Activated CD4-positive, alpha-beta memory T cell treated with anti-CD3 and anti-CD28 coated beads for 36 hours (primary cell): ENCODE measurements around the gene PCDHB9. TPM values are rescaled to one million over a fixed set of nuclear protein-coding genes. Genes with fewer than 3 reads are reported as not detected.
"Not testable (repeated sequence)": the region's sequence is repeated elsewhere in the genome, so short reads cannot be mapped to it uniquely, and the experiment has no call there.

ENCODE experiments used
- CTCF ChIA-PET: fragments of 350-600 bp; sonication (Branson Sonifier 250); formaldehyde crosslinking; loops from one replicate; lab custom pipeline; 2021; ENCODE audit warnings: antibody characterized with exemption, inconsistent platforms; lab: Charles Lee
- POLR2A ChIA-PET: fragments of 350-600 bp; sonication (Branson Sonifier 250); formaldehyde crosslinking; loops from one replicate; lab custom pipeline; 2021; ENCODE audit warnings: antibody characterized with exemption; lab: Charles Lee
- DNase-seq: peaks from one replicate; pipeline ENCODE4 v3.0.0-alpha.2; 2020
- H3K27ac Mint-ChIP-seq: one replicate; pipeline ENCODE4 v1.8.0; 2021; ENCODE audit warnings: mixed read lengths
- H3K27me3 Mint-ChIP-seq: one replicate; pipeline ENCODE4 v1.8.0; 2021; ENCODE audit warnings: mixed read lengths
- H3K36me3 Mint-ChIP-seq: one replicate; pipeline ENCODE4 v1.8.0; 2021; ENCODE audit warnings: mixed read lengths
- H3K4me1 Mint-ChIP-seq: one replicate; pipeline ENCODE4 v1.8.0; 2021; ENCODE audit warnings: low read depth, mixed read lengths
- H3K4me3 Mint-ChIP-seq: one replicate; pipeline ENCODE4 v1.8.0; 2021; ENCODE audit warnings: mild to moderate bottlenecking, mixed read lengths
- H3K9me3 Mint-ChIP-seq: one replicate; pipeline ENCODE4 v1.8.0; 2021; ENCODE audit warnings: mixed read lengths
- intact Hi-C: fragments of 100-400 bp; cut with micrococcal nuclease; formaldehyde crosslinking; loops from one replicate; pipeline ENCODE4 v1.15.1; 2023
- total RNA-seq, 2 experiments: library from RNA; stranded (reverse); gene quantifications; one replicate each; pipeline ENCODE4 v1.2.3, GENCODE V29; 2021

PCDHB9 gene
- total RNA-seq, 2 experiments from 2014 or later = not detected

DNA sequence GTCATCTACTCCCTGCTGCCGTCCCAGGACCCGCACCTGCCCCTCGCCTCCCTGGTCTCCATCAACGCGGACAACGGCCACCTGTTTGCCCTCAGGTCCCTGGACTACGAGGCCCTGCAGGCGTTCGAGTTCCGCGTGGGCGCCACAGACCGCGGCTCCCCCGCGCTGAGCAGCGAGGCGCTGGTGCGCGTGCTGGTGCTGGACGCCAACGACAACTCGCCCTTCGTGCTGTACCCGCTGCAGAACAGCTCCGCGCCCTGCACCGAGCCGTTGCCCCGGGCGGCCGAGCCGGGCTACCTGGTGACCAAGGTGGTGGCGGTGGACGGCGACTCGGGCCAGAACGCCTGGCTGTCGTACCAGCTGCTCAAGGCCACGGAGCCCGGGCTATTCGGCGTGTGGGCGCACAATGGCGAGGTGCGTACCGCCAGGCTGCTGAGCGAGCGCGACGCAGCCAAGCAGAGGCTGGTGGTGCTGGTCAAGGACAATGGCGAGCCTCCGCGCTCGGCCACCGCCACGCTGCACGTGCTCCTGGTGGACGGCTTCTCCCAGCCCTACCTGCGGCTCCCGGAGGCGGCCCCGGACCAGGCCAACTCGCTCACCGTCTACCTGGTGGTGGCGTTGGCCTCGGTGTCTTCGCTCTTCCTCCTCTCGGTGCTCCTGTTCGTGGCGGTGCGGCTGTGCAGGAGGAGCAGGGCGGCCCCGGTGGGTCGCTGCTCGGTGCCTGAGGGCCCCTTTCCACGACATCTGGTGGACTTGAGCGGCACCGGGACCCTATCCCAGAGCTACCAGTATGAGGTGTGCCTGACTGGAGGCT, 12.5 kb upstream of the PCDHB9 start:
- H3K4me1 Mint-ChIP-seq, intact Hi-C loops, POLR2A ChIA-PET, H3K4me3 Mint-ChIP-seq, H3K36me3 Mint-ChIP-seq, DNase-seq, H3K27ac Mint-ChIP-seq, CTCF ChIA-PET: not testable (repeated sequence)
- Mint-ChIP-seq H3K27me3 (peaks cover 14% of the 10 kb centered on the region), H3K9me3 (peaks cover 11% of the 10 kb centered on the region)

- Mint-ChIP-seq H3K27me3 (peaks cover 10% of the 10 kb centered on the region), H3K36me3 (peaks cover 1% of the 10 kb centered on the region), H3K4me1 (no peaks in the 10 kb centered on the region), H3K9me3 (peaks cover 13% of the 10 kb centered on the region), H3K4me3 (no peak overlapping the region), H3K27ac (no peak overlapping the region)
- no peak for DNase-seq
- ChIA-PET CTCF (no interaction called here), POLR2A (no interaction called here)
- intact Hi-C loops = no loop called here
These were observed 11.0 kb upstream of the PCDHB9 start for GRCh38 chr5:141175933-141176332.

- H3K4me3 Mint-ChIP-seq, H3K27ac Mint-ChIP-seq, POLR2A ChIA-PET, intact Hi-C loops, H3K36me3 Mint-ChIP-seq, H3K4me1 Mint-ChIP-seq, DNase-seq: not testable (repeated sequence)
- Mint-ChIP-seq H3K9me3 (peaks cover 19% of the 10 kb centered on the region), H3K27me3 (peaks cover 18% of the 10 kb centered on the region)
- CTCF ChIA-PET = interaction anchor here (1.2 kb wide), 1 partner anchor 235 kb away, joined by 3 read pairs; the partner anchor contains the start of gene PCDHGA10
These were observed 9.3 kb upstream of the PCDHB9 start, which contains the start of gene PCDHB8 for GRCh38 chr5:141177577-141178191. PCDHB8 (plus strand) TSS chr5:141177790; CDS start chr5:141178035, 245 bp downstream.

GRCh38 chr5:141179371-141179770, 7.6 kb upstream of the PCDHB9 start:
- intact Hi-C loops, POLR2A ChIA-PET, CTCF ChIA-PET, H3K4me3 Mint-ChIP-seq, H3K36me3 Mint-ChIP-seq, H3K27ac Mint-ChIP-seq, H3K4me1 Mint-ChIP-seq, DNase-seq: not testable (repeated sequence)
- Mint-ChIP-seq H3K27me3 (peaks cover 19% of the 10 kb centered on the region), H3K9me3 (peaks cover 18% of the 10 kb centered on the region)

DNA sequence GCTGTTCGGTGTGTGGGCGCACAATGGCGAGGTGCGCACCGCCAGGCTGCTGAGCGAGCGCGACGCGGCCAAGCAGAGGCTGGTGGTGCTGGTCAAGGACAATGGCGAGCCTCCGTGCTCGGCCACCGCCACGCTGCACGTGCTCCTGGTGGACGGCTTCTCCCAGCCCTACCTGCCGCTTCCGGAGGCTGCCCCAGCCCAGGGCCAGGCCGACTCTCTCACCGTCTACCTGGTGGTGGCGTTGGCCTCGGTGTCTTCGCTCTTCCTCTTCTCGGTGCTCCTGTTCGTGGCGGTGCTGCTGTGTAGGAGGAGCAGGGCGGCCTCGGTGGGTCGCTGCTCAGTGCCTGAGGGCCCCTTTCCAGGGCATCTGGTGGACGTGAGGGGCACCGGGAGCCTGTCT, 7.1 kb upstream of the PCDHB9 start:
- H3K4me3 Mint-ChIP-seq, DNase-seq, CTCF ChIA-PET, POLR2A ChIA-PET, H3K4me1 Mint-ChIP-seq, H3K27ac Mint-ChIP-seq, H3K36me3 Mint-ChIP-seq, intact Hi-C loops: not testable (repeated sequence)
- peaks cover 19% of the 10 kb centered on the region for H3K9me3 Mint-ChIP-seq
- peaks cover 24% of the 10 kb centered on the region for H3K27me3 Mint-ChIP-seq

DNA sequence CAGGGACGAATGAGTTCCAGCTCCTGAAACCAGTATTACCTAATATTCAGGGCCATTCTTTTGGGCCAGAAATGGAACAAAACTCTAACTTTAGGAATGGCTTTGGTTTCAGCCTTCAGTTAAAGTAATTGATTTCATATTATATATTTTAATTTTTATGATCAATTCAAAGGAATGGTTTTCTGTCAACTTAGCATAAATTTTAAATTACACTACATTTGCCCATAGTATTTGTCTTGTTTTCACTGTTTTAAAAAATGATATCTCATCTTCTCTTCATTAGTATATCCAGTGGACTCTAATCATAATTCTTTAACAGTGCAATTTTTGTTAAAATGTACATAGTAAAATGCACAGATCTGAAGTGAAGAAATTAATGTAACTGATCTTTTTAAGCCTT, 6.6 kb upstream of the PCDHB9 start:
- no peaks in the 10 kb centered on the region for H3K4me1 Mint-ChIP-seq
- intact Hi-C loops = no loop called here
- ChIA-PET POLR2A (no interaction called here), CTCF (no interaction called here)
- DNase-seq = no peak
- peaks cover 16% of the 10 kb centered on the region for H3K9me3 Mint-ChIP-seq
- H3K4me3 Mint-ChIP-seq = no peak overlapping the region
- peaks cover 2% of the 10 kb centered on the region for H3K36me3 Mint-ChIP-seq
- H3K27ac Mint-ChIP-seq = no peak overlapping the region
- peaks cover 26% of the 10 kb centered on the region for H3K27me3 Mint-ChIP-seq

DNA sequence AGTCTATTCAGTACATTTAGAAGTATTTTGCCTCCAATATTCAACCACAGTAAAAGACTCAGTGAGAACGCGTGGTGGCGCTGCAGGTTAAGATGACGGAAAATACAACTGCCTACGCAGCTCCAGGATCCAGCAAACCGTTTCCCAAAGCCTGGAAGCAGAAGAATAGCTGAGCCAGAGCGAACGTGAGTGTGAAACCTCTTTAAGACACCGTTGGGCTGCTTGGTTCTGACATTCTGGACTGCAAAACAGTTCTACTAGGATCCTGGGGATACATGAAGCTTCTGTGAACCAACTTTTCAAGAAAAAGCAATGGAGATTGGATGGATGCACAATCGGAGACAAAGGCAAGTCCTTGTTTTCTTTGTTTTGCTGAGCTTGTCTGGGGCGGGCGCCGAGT, 4.7 kb upstream of the PCDHB9 start, which contains the start of gene PCDHB16:
PCDHB16 (plus strand) TSS at position 140 of the 400 bp plus-strand sequence; CDS start at position 313, 173 bp downstream.
- DNase-seq = peak; percentile 17
- H3K4me1 Mint-ChIP-seq = peaks cover 4% of the 10 kb centered on the region
- H3K4me3 Mint-ChIP-seq = no peak within 1 kb of the TSS
- no peak within 1 kb of the TSS for H3K27ac Mint-ChIP-seq
- ChIA-PET POLR2A (no interaction called here), CTCF (interaction anchor here (0.6 to 1.4 kb wide), 3 partner anchors 46 to 559 kb away, joined by 3 read pairs; partner anchors contain the start of gene TAF7)
- H3K27me3 Mint-ChIP-seq = peaks cover 30% of the 10 kb centered on the region
- peaks cover 16% of the 10 kb centered on the region for H3K9me3 Mint-ChIP-seq
- peaks cover 2% of the 10 kb centered on the region for H3K36me3 Mint-ChIP-seq
- intact Hi-C loops = no loop called here

DNA sequence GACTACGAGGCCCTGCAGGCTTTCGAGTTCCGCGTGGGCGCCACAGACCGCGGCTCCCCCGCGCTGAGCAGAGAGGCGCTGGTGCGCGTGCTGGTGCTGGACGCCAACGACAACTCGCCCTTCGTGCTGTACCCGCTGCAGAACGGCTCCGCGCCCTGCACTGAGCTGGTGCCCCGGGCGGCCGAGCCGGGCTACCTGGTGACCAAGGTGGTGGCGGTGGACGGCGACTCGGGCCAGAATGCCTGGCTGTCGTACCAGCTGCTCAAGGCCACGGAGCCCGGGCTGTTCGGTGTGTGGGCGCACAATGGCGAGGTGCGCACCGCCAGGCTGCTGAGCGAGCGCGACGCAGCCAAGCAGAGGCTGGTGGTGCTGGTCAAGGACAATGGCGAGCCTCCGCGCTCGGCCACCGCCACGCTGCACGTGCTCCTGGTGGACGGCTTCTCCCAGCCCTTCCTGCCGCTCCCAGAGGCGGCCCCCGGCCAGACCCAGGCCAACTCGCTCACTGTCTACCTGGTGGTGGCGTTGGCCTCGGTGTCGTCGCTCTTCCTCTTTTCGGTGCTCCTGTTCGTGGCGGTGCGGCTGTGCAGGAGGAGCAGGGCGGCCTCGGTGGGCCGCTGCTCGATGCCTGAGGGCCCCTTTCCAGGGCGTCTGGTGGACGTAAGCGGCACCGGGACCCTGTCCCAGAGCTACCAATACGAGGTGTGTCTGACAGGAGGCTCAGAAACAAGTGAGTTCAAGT, 2.7 kb upstream of the PCDHB9 start:
- Mint-ChIP-seq H3K27me3 (peaks cover 37% of the 10 kb centered on the region), H3K9me3 (peaks cover 20% of the 10 kb centered on the region)
- POLR2A ChIA-PET, H3K4me1 Mint-ChIP-seq, CTCF ChIA-PET, H3K36me3 Mint-ChIP-seq, intact Hi-C loops, H3K4me3 Mint-ChIP-seq, H3K27ac Mint-ChIP-seq, DNase-seq: not testable (repeated sequence)

DNA sequence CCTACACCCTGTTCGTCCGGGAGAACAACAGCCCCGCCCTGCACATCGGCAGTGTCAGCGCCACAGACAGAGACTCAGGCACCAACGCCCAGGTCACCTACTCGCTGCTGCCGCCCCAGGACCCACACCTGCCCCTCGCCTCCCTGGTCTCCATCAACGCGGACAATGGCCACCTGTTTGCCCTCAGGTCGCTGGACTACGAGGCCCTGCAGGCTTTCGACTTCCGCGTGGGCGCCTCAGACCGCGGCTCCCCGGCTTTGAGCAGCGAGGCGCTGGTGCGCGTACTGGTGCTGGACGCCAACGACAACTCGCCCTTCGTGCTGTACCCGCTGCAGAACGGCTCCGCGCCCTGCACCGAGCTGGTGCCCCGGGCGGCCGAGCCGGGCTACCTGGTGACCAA, 1.7 kb downstream of the PCDHB9 start:
- peaks cover 18% of the 10 kb centered on the region for H3K9me3 Mint-ChIP-seq
- DNase-seq, H3K27ac Mint-ChIP-seq, H3K4me1 Mint-ChIP-seq, H3K36me3 Mint-ChIP-seq, POLR2A ChIA-PET, CTCF ChIA-PET, H3K4me3 Mint-ChIP-seq, intact Hi-C loops: not testable (repeated sequence)
- H3K27me3 Mint-ChIP-seq = peaks cover 41% of the 10 kb centered on the region

- H3K27ac Mint-ChIP-seq, H3K4me1 Mint-ChIP-seq, DNase-seq, intact Hi-C loops, H3K36me3 Mint-ChIP-seq, CTCF ChIA-PET, POLR2A ChIA-PET, H3K4me3 Mint-ChIP-seq: not testable (repeated sequence)
- Mint-ChIP-seq H3K9me3 (peaks cover 18% of the 10 kb centered on the region), H3K27me3 (peaks cover 41% of the 10 kb centered on the region)
These were observed 2.2 kb downstream of the PCDHB9 start for GRCh38 chr5:141189131-141189530.

DNA sequence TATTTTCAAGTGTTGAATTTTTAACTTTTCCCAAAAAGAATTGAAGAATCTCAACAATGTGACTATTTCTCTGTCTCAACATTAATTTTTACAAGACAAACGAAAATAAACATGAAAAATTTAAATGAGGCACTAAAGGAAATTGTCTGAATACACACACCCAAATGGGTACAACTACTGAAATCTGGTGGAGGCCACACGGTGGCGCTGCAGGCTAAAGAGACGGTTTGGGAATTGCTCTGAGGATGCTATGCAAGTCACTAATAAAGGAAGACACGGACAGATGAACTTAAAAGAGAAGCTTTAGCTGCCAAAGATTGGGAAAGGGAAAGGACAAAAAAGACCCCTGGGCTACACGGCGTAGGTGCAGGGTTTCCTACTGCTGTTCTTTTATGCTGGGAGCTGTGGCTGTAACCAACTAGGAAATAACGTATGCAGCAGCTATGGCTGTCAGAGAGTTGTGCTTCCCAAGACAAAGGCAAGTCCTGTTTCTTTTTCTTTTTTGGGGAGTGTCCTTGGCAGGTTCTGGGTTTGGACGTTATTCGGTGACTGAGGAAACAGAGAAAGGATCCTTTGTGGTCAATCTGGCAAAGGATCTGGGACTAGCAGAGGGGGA, 5.3 kb downstream of the PCDHB9 start, which contains the start of gene PCDHB10:
PCDHB10 (plus strand) TSS at position 244 of the 616 bp plus-strand sequence; CDS start at position 444, 200 bp downstream.
- H3K4me3 Mint-ChIP-seq = no peak within 1 kb of the TSS
- peaks cover 25% of the 10 kb centered on the region for H3K9me3 Mint-ChIP-seq
- intact Hi-C loops = no loop called here

More for the DNA sequence above, 5.3 kb downstream of the PCDHB9 start, which contains the start of gene PCDHB10:
- peaks cover 9% of the 10 kb centered on the region for H3K36me3 Mint-ChIP-seq
- peak; percentile 54 for DNase-seq
- H3K27me3 Mint-ChIP-seq = peaks cover 33% of the 10 kb centered on the region
- ChIA-PET POLR2A (no interaction called here), CTCF (interaction anchor here (0.7 to 1.5 kb wide), 5 partner anchors 14 to 372 kb away, joined by 3 to 6 read pairs (median 3); partner anchors contain the start of gene PCDHGA10)
- H3K4me1 Mint-ChIP-seq = peaks cover 2% of the 10 kb centered on the region
- no peak within 1 kb of the TSS for H3K27ac Mint-ChIP-seq
